Activated T-cell treated with anti-CD3 and anti-CD28 coated beads for 4 hours (primary cell): Measurements from ENCODE around the gene SHOC2.

Source experiments
- DNase-seq: peaks from one replicate; pipeline ENCODE4 v3.0.0-alpha.2; 2020

SHOC2 gene

DNA sequence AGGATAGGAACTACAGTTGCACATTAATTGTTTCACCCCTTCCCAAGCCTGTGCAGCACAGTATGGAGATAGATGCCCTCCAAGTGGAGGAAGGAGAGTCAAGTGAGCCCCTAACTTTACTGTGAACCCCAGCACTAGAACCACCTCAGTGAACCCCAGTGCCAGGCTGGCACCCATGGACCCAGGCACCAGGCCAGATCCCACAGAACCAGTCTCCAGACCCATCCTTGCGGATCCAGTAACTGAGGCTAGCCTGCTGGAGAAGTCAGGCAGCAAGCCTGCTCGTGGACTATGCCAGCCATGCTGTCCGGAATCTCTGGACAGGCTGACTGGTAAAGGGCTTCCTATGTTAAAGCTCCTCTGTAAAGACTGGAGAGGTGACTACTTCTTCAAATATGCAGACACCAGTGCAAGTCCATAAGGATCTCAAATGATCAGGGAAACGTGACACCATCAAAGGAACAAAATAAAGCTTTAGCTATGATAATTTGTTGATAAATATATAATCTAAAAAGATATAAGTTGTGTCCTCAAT is 27.7 kb downstream of the SHOC2 start:
- no peak for DNase-seq

- no peak for DNase-seq
Observed at GRCh38 chr10:110951381-110951780, 32.0 kb downstream of the SHOC2 start.

DNA sequence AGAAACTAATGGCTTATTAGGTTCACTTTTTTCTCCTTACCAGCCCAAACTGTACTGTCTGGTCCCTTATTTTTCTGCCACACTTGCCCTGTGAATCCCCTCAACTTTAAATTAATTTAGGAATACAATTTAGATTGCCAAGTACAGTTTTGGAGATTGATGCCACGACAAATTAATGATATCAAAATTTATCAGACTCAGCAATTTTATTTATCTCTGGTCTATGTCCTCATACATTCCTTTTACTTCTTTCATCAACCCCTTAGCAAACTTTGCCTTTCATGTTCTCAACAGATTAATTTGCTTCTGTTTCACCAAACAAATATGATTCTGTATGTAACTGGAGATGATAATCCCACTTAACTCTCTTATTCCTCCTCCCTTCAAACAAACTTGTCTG is 38.2 kb downstream of the SHOC2 start:
- no peak for DNase-seq

DNA sequence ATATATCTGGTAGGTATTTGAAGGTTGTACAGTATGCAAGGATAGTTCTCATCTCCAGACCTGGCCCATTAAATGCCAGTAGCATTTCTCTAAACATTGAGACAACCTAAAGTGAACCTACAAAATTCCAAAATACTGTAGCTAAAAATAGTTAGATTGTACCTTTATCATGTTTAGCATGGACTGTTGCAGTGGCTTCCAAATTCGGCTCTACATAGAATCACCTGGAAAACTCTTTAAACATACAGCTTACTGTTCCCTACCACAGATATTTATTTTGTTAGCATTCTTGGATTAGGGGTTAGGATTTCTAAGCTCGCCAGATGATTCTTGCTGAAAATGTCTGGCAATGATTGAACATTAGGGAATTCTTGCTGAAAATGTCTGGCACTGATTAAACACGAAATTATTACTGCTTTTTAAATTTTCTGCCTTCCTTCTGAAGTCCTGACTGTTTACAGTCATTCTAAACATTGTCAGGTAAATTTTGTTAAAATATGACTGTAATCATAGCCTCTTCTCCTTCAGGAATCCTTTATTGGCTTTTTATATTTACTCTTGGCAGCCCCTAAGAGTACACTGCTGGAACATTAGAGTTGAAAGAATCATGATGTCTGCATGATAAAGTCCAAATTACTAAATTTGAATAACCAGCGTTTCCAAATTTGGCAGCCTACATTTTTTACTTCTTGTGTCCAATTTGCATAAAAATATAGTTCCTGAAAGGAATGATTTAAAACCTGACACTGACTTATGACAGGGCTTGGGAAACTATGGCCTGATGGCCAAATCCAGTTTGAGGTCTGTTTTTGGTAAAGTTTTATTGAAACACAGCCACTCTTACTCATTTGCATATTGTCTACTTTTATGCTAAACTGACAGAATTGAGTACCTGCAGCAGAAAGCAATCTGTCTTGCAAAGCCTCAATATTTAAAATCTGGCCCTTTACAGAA is 40.3 kb downstream of the SHOC2 start:
- no peak for DNase-seq

- no peak for DNase-seq
Observed at GRCh38 chr10:110960333-110960712, 40.9 kb downstream of the SHOC2 start.

- DNase-seq = no peak
Observed at GRCh38 chr10:110962443-110962842, 43.0 kb downstream of the SHOC2 start.

- DNase-seq = no peak
Observed at GRCh38 chr10:110963162-110963561, 43.8 kb downstream of the SHOC2 start.

- DNase-seq = no peak
Observed at GRCh38 chr10:110964681-110965080, 45.3 kb downstream of the SHOC2 start.

DNA sequence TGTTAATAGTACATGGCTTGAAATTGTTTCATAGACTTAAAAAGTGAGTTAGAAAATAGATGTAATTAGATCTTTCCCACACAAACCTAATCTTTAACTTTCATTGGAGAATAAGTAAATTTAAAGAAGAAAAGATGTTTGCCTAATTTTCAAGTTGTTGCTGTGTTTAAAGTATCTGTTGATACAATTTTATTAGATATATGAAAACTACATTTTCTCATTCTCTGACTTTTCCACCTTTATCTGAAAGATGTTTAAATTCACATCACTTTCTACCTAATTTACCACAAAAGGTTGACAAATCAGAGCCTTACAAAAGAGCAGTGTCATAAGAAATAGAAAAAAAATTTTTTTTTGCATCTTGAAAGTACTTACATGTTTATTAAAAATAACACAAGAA is 45.8 kb downstream of the SHOC2 start:
- DNase-seq = no peak

DNA sequence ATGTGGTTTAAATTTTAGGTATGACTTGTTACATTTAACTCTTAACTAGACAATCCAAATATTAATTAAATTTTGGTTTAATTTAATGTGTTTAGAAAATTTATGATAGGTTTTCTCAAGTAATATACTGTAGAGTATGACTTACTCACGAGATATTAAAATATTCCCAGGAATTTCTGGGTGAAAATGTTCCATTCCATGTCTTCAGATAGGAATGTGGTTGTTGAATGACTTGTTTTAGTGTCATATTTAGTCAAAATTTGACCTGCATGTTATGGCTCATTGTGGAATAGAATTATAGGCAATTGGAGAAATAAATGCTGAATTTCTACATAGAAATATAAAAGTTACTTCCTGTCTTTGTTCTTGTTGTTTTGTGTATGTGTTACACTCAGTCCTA is 46.7 kb downstream of the SHOC2 start:
- no peak for DNase-seq

- no peak for DNase-seq
Observed at GRCh38 chr10:110967009-110967630, 47.7 kb downstream of the SHOC2 start.

DNA sequence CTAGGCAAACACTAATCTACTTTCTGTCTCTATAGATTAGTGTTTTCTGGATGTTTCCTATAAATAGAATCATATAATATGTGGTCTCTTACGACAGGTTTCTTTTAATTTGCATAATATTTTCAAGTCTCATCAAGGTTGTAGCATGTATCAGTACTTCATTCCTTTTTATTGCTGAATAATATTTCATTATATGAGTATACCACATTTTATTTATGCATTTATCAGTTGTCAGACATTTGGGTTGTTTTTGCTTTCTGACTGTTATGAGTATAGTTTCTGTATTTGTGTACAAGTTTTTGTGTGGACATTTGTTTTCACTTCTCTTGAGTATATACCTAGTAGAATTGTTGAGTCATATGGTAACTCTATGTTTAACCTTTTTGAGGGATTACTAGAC is 48.2 kb downstream of the SHOC2 start:
- no peak for DNase-seq

DNA sequence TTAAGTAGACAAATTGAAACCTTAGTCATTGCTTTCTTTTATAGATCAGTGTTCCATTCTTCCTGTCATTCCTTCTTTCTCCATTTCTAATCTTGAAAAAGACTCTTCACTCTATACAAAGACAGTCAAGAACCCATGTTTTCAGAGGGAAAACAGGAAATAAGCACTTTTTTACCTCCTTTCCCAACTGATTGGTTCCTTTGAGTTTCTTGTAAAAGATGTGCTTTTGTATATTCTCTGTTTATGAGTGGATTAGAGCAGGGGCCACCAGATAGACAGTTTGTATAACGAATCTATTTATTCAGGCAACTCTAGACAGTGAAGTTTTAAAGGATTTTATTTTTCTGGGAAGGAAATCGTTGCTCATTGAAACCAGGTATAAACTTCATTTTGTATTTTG is 49.8 kb downstream of the SHOC2 start:
- DNase-seq = no peak

DNA sequence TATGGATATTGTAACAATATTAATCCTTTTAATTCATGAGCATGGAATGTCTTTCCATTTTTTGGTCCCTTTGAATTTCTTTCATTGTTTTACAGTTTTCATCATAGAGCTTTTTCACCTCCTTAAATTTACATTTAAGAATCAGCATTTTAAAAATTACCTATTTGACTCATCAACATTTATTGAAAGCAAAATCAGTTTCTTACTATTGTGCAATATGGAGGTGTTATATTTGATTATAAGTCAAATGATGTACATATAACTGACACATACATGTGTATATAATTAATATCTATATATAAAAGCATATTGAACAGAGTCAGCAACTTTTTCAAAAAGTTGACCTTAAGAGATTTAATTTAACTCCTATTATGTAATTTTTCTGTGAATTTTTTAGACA is 52.2 kb downstream of the SHOC2 start:
- no peak for DNase-seq

- no peak for DNase-seq
Observed at GRCh38 chr10:110972231-110973134, 53.1 kb downstream of the SHOC2 start.

GRCh38 chr10:110973400-110973799 is 54.0 kb downstream of the SHOC2 start:
- DNase-seq = no peak

DNA sequence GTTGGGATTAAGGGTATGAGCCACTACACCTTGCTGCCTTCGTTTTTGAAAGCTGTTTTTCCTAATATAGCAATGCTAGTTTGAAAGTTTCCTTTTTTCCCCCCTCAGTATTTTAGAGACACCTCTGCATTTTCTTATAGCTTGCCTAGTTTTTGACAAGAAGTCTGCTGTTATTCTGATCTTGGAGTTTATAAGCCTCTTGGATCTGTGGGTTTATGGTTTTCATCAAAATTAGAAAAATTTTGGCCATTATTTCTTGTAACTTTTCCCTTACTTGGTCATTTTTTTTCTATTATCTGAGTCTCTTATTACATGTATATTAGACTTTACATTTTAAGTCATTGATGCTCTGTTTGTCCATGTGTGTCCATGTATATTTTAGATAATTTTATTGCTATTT is 57.2 kb downstream of the SHOC2 start:
- no peak for DNase-seq

GRCh38 chr10:110977662-110978061 is 58.3 kb downstream of the SHOC2 start:
- DNase-seq = no peak

DNA sequence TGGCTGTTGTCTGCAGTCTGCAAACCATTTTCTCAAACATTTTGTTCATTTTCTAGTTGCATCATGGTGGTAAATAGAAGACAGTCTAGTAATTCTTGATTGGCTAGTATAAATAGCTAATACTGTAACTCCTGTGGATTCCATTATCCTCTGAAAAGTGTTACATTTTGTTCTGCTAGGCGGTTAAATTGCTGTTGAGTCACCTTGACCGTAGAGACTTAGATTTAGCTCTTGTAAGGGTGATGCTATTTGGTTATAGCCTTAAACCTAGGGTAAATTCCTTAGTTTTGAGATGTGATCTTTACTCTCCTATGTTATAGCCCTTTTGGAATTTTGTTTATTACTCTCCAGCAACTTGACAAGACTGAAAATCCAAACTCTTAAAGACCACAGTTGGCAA is 58.8 kb downstream of the SHOC2 start:
- no peak for DNase-seq

GRCh38 chr10:110979611-110980010 is 60.2 kb downstream of the SHOC2 start:
- no peak for DNase-seq

GRCh38 chr10:110980807-110981206 is 61.4 kb downstream of the SHOC2 start:
- DNase-seq = no peak

DNA sequence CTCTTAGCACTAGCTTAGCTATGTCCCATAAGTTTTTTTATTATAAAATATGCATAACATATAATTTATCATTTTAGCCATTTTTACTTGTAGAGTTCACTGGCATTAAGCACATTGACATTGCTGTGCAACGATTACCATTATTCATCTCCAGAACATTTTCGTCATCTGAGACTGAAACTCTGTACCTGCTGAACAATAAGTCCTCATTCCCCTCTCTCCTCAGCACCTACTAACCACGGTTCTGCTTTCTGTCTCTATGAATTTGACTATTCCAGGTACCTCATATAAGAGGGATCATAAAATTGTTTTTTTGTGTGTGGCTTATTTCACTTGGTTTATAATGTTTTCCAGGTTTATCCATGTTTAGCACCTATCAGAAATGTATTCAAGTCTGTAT is 64.1 kb downstream of the SHOC2 start:
- DNase-seq = no peak
